ENCODE data around the gene COPS8. TPM values are rescaled to one million over a fixed set of nuclear protein-coding genes. Genes with fewer than 3 reads are reported as not detected.

COPS8 gene
- total RNA-seq, 6 donors from 2014 or later: 24.1 to 48.3 (median 38.1) TPM

DNA sequence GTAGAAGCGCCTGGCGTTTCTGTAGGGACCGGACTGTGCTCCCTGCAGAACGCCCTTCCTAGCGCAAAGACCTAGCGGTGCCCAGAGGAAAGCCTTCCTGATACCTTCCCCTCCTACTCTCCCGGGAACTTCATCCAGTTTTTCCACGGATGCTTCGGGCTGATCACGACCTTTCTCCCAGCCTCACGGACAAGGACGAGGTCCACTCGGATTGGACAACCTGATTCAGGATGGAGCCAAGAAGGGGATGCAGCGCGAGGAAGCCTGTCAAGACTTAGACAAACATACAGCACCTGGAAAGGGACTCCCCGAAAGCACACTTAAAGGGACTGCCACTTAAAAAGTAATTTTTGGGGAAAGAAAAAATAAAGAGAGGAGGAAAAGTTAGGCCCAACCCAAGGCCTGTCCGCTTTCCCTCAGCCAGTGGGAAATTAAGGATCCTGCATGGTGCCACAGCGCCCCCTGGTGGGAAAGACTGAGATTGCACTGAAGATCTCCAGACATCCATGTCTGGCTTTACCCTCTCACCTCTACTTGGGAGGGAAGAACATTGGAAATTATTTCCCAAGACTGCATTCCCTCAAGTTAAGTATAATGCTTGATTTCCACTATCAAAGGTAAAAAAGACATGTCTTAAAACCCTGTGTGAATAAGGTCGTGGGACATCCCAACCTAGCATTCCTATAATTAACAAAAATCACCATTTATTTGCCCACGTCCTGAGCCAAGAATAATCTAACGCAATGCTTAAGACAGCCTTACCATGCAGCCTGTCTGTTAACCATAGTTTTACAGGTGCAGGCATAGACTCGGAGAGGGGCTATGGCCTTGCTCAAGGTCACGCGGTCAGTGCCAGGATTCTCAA, 13.4 kb upstream of the COPS8 start:
- Histone ChIP-seq H3K4me1 (peaks cover 0 to 36% (median 23%) of the 10 kb centered on the region in 4 donors), H3K9me3 (no peaks in the 10 kb centered on the region), H3K27ac (no peak overlapping the region), H3K27me3 (no peaks in the 10 kb centered on the region), H3K36me3 (no peaks in the 10 kb centered on the region), H3K4me3 (no peak overlapping the region)
- no peak for TF ChIP-seq POLR2A (IDR thresholded peaks at IDR 0.05)
- TF ChIP-seq, protein P1, sequence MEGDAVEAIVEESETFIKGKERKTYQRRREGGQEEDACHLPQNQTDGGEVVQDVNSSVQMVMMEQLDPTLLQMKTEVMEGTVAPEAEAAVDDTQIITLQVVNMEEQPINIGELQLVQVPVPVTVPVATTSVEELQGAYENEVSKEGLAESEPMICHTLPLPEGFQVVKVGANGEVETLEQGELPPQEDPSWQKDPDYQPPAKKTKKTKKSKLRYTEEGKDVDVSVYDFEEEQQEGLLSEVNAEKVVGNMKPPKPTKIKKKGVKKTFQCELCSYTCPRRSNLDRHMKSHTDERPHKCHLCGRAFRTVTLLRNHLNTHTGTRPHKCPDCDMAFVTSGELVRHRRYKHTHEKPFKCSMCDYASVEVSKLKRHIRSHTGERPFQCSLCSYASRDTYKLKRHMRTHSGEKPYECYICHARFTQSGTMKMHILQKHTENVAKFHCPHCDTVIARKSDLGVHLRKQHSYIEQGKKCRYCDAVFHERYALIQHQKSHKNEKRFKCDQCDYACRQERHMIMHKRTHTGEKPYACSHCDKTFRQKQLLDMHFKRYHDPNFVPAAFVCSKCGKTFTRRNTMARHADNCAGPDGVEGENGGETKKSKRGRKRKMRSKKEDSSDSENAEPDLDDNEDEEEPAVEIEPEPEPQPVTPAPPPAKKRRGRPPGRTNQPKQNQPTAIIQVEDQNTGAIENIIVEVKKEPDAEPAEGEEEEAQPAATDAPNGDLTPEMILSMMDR (IDR thresholded peaks at IDR 0.05): peak; percentile 84 to 94 (median 90)
- peak; percentile 79 to 88 for ATAC-seq (ENCODE audit: low FRiP score in 2 of 2)
- WGBS, 2 donors: 85 to 86% methylated on average over 24 of the region's 24 CpGs
- DNase-seq: peak in 1 of 2 donors; percentile 75

DNA sequence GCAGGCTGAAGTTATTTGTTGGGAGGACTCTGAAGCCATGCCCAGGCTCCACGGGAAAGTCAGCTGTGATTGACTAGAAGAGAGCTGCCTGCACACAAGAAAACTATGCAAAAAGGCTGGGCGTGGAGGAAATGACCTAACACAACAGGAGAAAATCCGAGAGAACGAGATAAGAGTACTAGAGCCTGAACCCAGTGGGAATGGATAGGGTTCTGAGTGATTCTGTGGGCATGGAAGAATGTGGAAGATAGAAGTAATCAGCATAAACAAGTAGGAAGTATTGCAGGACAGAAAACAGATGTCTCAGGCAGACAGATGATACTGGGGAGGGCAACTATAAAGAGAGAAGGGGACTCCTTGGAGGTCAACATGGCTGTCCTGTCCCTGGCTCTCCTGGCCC, 12.1 kb upstream of the COPS8 start:
- ATAC-seq (ENCODE audit: low FRiP score in 2 of 2): peak; percentile 63 to 69

DNA sequence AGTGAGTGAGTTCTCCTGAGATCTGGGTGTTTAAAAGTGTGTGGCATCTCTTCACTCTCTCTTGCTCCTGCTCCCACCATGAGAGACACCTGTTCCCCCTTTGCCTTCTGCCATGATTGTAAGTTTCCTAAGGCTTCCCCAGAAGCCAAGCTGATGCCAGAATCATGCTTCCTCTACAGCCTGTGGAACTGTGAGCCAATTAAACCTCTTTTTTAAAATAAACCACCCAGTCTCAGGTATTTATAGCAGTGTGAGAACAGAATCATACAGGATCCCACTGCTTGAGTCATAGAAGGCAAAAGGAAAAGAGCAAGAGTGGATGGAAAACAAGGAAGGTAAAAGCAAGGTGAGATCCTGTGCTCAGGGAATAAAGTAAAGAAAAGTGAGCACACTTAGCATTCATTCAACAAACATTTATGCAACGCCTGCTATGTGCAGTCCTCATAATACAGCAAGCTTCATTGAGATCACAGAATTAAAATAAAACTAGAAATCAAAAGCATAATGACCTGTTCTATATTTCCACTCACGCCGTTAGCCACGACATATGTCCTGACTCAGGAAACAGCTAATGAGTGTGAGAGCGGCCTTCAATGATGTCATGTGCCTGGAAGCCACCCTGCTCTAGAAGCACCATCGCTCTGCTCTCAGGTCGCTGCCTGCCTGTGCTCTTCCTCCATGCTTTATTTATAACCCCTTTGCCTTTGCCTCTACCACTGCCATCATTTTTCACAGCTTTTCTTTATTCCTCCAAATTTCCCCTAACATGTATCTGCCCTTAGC, 11.3 kb upstream of the COPS8 start:
- peak overlapping the region; percentile 11 to 57 (median 51) for H3K27ac ChIP-seq
- 57 to 64% methylated on average over 7 of the region's 7 CpGs for WGBS, 2 donors
- TF ChIP-seq, protein P1 (IDR thresholded peaks at IDR 0.05): no peak
- TF ChIP-seq POLR2AphosphoS5 (IDR thresholded peaks at IDR 0.05): peak in 1 of 2 donors; percentile 58
- ATAC-seq (ENCODE audit: low FRiP score in 2 of 2) (no peak), DNase-seq (no peak)
- no peaks in the 10 kb centered on the region for H3K9me3 ChIP-seq
- peaks cover 0 to 36% (median 23%) of the 10 kb centered on the region in 4 donors for H3K4me1 ChIP-seq
- H3K36me3 ChIP-seq: no peaks in the 10 kb centered on the region
- no peaks in the 10 kb centered on the region for H3K27me3 ChIP-seq
- H3K4me3 ChIP-seq: no peak overlapping the region

More for the DNA sequence above, 12.1 kb upstream of the COPS8 start:
- H3K4me1 ChIP-seq: peaks cover 0 to 36% (median 23%) of the 10 kb centered on the region in 4 donors
- no peaks in the 10 kb centered on the region for H3K27me3 ChIP-seq
- no peak for DNase-seq
- no peak overlapping the region for H3K4me3 ChIP-seq
- 40 to 48% methylated on average over 4 of the region's 4 CpGs for WGBS, 2 donors
- TF ChIP-seq POLR2A (IDR thresholded peaks at IDR 0.05) (no peak), EP300 (IDR thresholded peaks at IDR 0.05) (no peak), POLR2AphosphoS5 (IDR thresholded peaks at IDR 0.05) (no peak)
- TF ChIP-seq, protein P1 (IDR thresholded peaks at IDR 0.05): no peak
- H3K36me3 ChIP-seq: no peaks in the 10 kb centered on the region
- peak overlapping the region; percentile 11 to 57 (median 51) for H3K27ac ChIP-seq
- no peaks in the 10 kb centered on the region for H3K9me3 ChIP-seq

DNA sequence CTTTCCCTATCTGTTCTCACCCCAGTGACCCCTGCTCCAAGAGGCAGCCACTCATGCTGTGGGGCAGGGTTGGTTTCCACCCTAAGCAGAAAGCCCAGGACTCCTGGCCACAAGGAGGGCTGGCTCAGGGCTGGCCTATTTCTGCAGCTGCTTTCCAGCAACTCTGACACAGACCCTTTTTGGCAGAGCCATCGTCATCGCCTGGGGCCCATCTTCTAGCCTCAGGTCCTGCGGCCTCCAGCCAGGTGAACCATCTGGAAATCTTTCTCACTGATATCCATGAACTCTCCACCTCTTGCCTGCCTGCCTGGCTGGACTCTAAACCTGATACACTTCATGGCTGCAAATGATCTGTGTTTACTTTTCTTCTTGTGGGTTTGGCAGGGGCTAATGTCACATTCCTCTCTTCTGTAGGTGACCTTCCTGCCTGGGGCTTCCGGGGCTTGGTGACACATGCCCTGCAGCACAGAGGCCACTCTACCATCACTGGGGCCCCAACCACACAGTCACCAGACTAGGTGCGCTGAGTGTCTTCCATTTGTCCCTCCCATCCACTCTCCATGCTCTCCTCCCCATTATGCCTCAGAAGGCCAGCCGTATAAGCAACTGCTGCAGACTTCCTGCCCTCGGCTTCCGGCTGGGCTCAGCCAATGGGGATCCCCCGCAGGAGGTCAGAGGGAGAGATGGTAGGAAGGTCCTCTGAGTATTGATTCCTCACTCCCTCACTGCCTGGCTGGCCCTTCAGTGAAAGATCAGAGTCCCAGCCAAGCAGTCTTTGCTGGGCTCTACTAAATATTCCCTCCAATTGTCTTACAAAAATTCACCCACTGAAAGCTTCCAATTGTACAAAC, 9.7 kb upstream of the COPS8 start:
- H3K36me3 ChIP-seq: no peaks in the 10 kb centered on the region
- peak in 1 of 2 donors; percentile 68 for DNase-seq
- peaks cover 0 to 36% (median 23%) of the 10 kb centered on the region in 4 donors for H3K4me1 ChIP-seq
- no peaks in the 10 kb centered on the region for H3K9me3 ChIP-seq
- peak overlapping the region in 3 of 4 donors; percentile 2 to 44 (median 40) for H3K27ac ChIP-seq
- H3K27me3 ChIP-seq: no peaks in the 10 kb centered on the region
- peak; percentile 7 to 87 for ATAC-seq (ENCODE audit: low FRiP score in 2 of 2)
- 55 to 69% methylated on average over 6 to 9 of the region's 9 CpGs for WGBS, 2 donors
- H3K4me3 ChIP-seq: no peak overlapping the region
- TF ChIP-seq POLR2AphosphoS5 (IDR thresholded peaks at IDR 0.05) (no peak), POLR2A (IDR thresholded peaks at IDR 0.05) (no peak), EP300 (IDR thresholded peaks at IDR 0.05) (no peak)
- TF ChIP-seq, protein P1 (IDR thresholded peaks at IDR 0.05): no peak

Data from upper lobe of left lung (tissue), 6 donors.